Choroid plexus epithelial cell (primary cell): ENCODE measurements around the gene B3GAT3.

ENCODE experiments used
- DNase-seq: peaks from one replicate; pipeline ENCODE4 v3.0.0-alpha.2; 2010; ENCODE audit warnings: low read depth
- H3K4me3 ChIP-seq: 2 replicates; pipeline ENCODE4 v1.5.1; 2011; ENCODE audit warnings: low read depth, mild to moderate bottlenecking, control low read depth, low read length, moderate library complexity
- CTCF ChIP-seq: conservative IDR thresholded peaks from 2 replicates; pipeline ENCODE4 v1.5.1; 2011; ENCODE audit warnings: low read depth, mild to moderate bottlenecking, control low read depth, inconsistent platforms, low read length, moderate library complexity

B3GAT3 gene

GRCh38 chr11:62580959-62581715 lies 40.6 kb downstream of the B3GAT3 start:
- no peak for DNase-seq
- no peak for TF ChIP-seq CTCF
- H3K4me3 ChIP-seq, result no peak overlapping the region

- no peak for TF ChIP-seq CTCF
- no peak overlapping the region for H3K4me3 ChIP-seq
- DNase-seq, result no peak
These were observed 42.5 kb downstream of the B3GAT3 start for GRCh38 chr11:62579252-62579651.

- DNase-seq, result no peak
- H3K4me3 ChIP-seq, result no peak overlapping the region
- TF ChIP-seq CTCF, result no peak
These were observed 43.2 kb downstream of the B3GAT3 start for GRCh38 chr11:62578541-62578940.

GRCh38 chr11:62577046-62577714 lies 44.6 kb downstream of the B3GAT3 start:
- H3K4me3 ChIP-seq, result no peak overlapping the region
- TF ChIP-seq CTCF, result no peak
- DNase-seq, result peak; percentile 45

GRCh38 chr11:62575837-62576236 lies 45.9 kb downstream of the B3GAT3 start:
- TF ChIP-seq CTCF, result no peak
- H3K4me3 ChIP-seq, result peak overlapping the region; percentile 85
- DNase-seq, result no peak

- no peak for TF ChIP-seq CTCF
- no peak for DNase-seq
- H3K4me3 ChIP-seq, result peak overlapping the region; percentile 85
These were observed 46.6 kb downstream of the B3GAT3 start for GRCh38 chr11:62575156-62575555.
